NCI-H2227 (cell line): Measurements from ENCODE around the gene VPS18.

Source experiments
- DNase-seq: peaks from one replicate; lab custom pipeline; 2025; ENCODE audit not compliant: unreplicated experiment; lab: John Stamatoyannopoulos, UW

Gene VPS18

DNA sequence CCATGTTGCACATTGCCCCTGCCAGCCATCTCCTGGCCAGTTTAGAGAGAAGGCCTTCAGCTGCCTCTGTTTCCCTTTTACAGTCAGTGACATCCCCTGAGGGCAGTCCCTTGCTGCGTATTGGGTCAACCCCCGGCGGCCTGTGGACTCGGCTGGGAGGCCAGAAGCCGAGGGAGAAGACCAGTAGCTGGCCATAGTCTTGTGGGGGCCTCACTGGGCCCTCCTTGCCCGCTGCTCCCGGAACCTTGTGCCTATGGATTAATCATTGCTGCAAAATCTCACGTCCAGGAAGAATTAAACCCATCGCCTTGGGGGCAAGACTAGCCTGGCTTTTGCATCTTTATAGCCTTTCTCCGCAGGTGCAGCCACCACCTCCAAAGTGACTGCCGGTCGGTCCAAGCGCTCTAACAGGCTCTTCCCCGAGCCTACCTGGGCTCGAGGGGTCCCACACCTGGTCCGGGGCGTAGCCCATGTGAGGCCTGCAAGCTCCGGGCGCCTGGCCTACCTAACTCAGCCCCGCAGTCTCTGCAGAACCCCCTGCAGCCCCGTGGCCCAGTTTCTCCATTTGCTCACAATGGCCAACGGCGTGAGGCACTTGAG, 58.2 kb downstream of the VPS18 start:
- DNase-seq, result no peak

- DNase-seq, result peak; percentile 95
These were observed 58.9 kb downstream of the VPS18 start, which contains the start of gene CHAC1 for GRCh38 chr15:40952901-40953712. CHAC1 (plus strand) TSS chr15:40953471; CDS start chr15:40953584, 113 bp downstream.
